AG20443 (cell line): ENCODE measurements around the gene PDE4D.

Experiments used
- DNase-seq: peaks from one replicate; pipeline ENCODE4 v3.0.0; 2012; ENCODE audit warnings: low spot score, mixed read lengths

The PDE4D gene

GRCh38 chr5:59139695-59140094 is 753.8 kb downstream of the PDE4D start:
- DNase-seq: no peak

- no peak for DNase-seq
Measured at GRCh38 chr5:59138509-59138908, 755.0 kb downstream of the PDE4D start.

- no peak for DNase-seq
Measured at GRCh38 chr5:59137846-59138245, 755.7 kb downstream of the PDE4D start.

- DNase-seq: no peak
Measured at GRCh38 chr5:59136549-59136948, 757.0 kb downstream of the PDE4D start.

- DNase-seq: no peak
Measured at GRCh38 chr5:59134471-59135163, 758.9 kb downstream of the PDE4D start.

GRCh38 chr5:59133764-59134261 is 759.7 kb downstream of the PDE4D start:
- DNase-seq: peak; percentile 68

GRCh38 chr5:59132131-59132530 is 761.4 kb downstream of the PDE4D start:
- DNase-seq: no peak

- no peak for DNase-seq
Measured at GRCh38 chr5:59130431-59130830, 763.1 kb downstream of the PDE4D start.

GRCh38 chr5:59128646-59129290 is 764.8 kb downstream of the PDE4D start:
- no peak for DNase-seq

- DNase-seq: peak; percentile 16
Measured at GRCh38 chr5:59126708-59127573, 766.6 kb downstream of the PDE4D start.

GRCh38 chr5:59126016-59126707 is 767.4 kb downstream of the PDE4D start:
- DNase-seq: no peak

GRCh38 chr5:59125011-59125961 is 768.2 kb downstream of the PDE4D start:
- DNase-seq: no peak

GRCh38 chr5:59123595-59124561 is 769.6 kb downstream of the PDE4D start:
- no peak for DNase-seq

GRCh38 chr5:59119480-59119879 is 774.0 kb downstream of the PDE4D start:
- no peak for DNase-seq

- no peak for DNase-seq
Measured at GRCh38 chr5:59117320-59117719, 776.2 kb downstream of the PDE4D start.

- DNase-seq: no peak
Measured at GRCh38 chr5:59116231-59116865, 777.2 kb downstream of the PDE4D start.

- DNase-seq: no peak
Measured at GRCh38 chr5:59115345-59115744, 778.2 kb downstream of the PDE4D start.

- no peak for DNase-seq
Measured at GRCh38 chr5:59109383-59109782, 784.1 kb downstream of the PDE4D start.

GRCh38 chr5:59107692-59108091 is 785.8 kb downstream of the PDE4D start:
- DNase-seq: no peak
